Amniotic stem cell (primary cell): Measurements from ENCODE around the gene ZNF618.
A peak's percentile ranks its signal among the peaks of the same experiment; 100 is the strongest.

Source experiments
- DNase-seq: peaks from one replicate; lab custom pipeline; 2025; lab: John Stamatoyannopoulos, UW

The ZNF618 gene

DNA sequence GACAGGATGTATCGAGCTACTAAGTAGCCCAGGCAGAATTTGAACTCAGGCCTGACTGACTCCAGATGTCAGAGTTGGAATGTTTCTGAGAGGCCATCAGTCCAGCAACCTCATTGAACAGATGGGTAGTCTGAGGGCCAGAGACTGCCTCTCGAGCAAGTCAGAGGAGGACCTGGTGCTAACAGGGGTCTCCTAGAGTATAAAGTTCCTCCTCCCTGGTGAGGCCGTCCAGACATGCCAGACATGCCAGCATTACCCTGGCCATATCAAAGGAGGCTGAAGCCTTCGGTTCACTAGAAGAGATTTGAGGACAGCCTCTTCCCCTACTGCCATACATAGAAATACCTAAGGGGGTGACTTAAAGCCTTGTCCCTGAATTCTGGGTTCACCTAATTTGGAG lies 81.2 kb downstream of the ZNF618 start:
- DNase-seq = no peak

GRCh38 chr9:113957821-113958341 lies 81.8 kb downstream of the ZNF618 start:
- DNase-seq = peak; percentile 86

DNA sequence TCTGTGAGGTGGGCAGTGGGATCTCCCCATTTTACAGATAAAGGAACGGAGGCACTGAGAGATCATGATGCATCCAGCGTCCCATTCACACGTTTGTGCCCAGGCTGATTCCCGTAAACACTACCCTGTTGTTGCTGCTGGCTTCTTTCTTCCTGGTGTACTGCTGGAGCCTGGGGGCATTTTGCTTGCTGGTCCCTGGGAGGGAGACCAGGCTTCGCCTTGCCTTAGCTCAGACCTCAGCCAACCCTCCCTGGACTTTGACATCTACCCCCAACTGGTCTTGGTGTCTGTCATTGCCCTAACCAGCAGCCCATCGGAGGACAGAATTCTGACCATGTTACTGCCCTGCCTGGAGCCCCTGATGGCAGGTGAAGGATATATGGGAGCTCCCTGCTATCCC lies 82.4 kb downstream of the ZNF618 start:
- no peak for DNase-seq

DNA sequence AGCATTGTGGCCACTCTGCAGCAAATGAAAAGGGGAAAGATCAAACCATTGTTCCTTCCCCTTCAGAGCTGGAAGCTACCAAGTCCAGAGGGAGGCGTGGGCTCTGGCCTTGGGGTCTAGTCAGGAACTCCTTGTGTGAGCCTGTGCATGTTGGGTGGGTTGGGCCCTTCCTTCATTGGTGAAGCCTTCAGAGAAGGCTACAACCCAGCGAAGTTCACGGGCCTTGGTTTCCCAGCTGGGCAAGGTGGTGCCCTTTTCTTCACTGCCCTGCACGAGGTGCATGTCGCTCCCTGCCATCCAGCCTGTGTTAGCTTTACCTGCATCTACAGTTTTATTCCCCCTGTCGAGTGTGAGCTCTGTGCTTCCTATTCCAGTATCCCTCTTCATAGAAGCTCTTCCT lies 84.7 kb downstream of the ZNF618 start:
- DNase-seq = no peak

GRCh38 chr9:113962396-113962795 lies 86.3 kb downstream of the ZNF618 start:
- DNase-seq = no peak

DNA sequence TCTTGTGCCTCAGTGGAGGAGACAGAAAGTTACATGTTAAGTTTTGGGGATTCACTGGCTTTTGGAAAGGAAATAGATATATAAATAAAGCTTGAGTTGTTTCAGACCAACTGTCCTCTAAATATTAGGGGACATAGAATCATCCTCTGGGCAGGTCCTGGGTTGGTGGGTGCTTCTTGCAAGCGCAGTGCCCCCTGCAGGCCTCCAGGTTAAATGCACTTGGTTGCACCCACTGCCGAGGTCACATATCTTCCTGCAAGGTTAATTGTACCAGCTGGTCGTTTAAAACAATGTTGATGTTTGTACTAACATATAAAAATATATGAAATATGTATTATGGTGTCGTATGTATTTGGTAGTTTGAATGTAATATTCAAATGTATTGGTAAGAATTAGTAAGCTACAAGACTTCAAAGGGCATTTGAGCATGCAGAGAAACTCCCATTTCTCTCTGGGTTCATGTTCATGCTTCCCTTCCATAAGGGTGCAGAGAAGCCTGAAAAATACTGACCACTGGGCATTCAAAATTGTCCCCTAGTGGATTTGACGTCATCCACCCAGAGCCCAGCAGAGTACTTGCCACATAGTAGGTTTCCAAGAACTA lies 87.0 kb downstream of the ZNF618 start:
- DNase-seq = peak; percentile 15

DNA sequence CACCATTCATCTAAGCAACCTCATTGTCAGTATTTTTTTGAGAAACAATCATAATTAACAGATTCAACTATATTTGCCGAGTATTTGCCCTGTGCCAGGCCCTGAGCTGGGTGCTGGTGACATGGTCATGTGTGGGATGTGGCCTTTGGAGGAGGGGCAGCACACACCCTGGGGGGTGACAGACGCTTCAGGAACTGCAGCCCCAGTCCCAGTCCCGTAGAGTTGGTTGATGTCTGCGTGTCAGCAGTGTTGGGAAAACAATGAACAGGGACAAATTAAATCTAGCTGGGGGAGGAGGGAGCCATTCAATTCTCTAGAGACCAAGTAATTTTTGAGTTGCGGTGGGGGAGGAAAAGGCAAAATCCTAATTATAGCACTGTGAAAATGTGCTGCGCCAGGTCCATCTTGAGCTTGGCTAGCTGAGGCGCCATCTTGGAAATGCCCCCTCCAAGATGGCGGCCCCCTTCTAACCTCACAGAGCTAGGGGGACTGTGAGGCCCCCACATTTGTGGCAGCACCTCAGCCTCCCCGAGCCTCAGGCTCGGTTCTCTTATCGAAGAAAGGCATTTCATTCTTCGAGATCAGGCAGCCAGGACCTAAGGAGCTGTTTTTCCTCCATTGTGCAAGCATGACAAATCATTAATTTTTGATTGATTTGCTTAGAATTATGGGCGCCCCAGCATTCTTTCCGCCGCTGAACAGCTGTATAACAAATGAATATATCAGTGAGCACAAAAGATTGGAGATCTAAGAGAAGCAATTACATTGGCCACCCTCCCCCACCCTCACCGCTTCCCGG lies 87.8 kb downstream of the ZNF618 start:
- DNase-seq = no peak

DNA sequence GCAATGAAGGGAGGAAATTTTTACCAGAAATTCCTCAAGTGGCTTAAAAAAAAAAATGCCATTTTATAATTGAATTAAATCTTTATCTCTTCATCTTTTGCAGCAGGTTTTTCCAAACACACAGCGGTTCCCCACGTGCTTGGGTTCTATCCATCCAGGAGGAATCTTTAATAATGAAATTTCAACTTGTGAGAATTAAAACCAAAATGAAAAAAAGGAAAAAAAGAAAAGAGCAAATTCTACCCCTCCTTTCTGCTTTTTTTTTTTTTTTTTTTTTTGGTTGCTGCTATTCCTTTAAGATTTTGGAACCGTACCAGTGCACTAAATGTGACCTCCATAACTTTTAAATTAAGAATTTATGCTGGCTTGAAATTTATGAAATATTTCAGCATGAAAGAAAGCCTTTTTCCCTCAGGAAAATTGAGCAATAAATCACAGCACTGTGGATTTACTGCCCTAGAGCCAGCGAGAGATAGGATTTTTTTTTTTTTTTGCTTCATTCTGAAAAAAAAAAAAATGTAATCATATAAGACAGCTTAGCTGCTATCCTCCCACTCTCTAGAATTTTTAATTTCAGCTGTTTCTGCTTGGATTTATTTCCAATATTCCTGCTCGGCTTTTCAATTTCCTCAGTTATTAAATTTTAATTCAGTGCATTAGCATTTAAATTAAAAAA lies 88.5 kb downstream of the ZNF618 start:
- DNase-seq = no peak

GRCh38 chr9:113966394-113966793 lies 90.3 kb downstream of the ZNF618 start:
- no peak for DNase-seq

DNA sequence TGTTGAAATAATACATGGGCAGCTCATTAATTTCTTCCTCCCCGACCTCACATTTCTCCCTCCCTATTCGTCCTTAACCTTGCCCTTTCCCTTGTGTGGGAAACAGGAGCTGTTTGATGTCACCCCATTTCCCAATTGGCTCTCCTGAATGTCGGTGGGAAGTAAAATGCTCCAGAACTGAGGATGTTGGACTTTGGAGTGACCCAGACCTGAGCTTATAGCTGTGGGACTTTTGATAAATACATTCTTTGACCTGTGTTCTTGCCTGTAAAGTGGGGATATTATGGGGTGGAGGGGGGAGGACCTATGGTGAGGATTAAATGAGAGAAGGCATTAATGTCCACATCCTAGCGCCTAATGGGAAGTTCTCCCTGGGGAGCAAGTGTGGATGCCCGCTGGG lies 91.3 kb downstream of the ZNF618 start:
- no peak for DNase-seq

- no peak for DNase-seq
These were observed 93.2 kb downstream of the ZNF618 start for GRCh38 chr9:113969343-113969742.

DNA sequence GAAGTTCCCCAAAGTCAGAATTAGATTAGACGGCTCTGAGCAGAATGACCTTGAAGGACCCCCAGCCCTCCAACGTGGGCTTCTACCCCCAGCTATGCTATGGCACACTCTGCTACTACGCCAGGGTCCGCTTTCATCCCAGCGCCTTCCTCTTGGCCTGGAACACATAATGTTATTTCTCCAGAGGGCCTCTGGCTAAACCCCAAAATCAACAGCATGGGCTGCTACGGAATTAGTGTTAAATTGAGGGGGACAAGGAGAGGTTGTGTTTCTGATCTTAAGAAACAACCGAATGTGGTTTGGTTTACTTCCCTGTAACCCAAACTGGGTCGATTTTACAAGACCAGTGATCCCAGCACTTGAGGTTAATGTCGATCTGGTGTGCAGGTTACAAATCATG lies 97.1 kb downstream of the ZNF618 start:
- no peak for DNase-seq

GRCh38 chr9:113973963-113974413 lies 97.9 kb downstream of the ZNF618 start:
- peak; percentile 19 for DNase-seq

DNA sequence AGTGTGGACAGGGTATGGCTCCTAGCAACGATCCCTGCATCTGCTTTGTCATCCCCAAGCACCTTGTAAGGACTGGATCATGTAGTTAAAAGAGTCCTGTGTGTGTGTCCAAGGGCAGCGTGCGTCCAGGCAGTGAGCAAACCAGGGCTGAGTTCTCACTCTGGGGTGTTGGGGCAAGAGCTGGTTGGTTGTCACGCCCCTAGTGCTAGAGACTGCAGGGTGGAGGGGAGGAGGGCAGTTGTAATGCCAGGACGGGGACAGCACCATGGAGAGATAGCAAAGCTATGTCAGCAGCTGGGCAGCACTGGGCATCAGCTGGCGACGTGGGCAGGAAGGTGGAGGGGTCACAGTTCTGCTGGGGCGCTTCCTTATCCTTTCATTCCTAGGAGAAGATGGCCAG lies 100.8 kb downstream of the ZNF618 start:
- no peak for DNase-seq

GRCh38 chr9:113978725-113979342 lies 102.7 kb downstream of the ZNF618 start:
- no peak for DNase-seq

DNA sequence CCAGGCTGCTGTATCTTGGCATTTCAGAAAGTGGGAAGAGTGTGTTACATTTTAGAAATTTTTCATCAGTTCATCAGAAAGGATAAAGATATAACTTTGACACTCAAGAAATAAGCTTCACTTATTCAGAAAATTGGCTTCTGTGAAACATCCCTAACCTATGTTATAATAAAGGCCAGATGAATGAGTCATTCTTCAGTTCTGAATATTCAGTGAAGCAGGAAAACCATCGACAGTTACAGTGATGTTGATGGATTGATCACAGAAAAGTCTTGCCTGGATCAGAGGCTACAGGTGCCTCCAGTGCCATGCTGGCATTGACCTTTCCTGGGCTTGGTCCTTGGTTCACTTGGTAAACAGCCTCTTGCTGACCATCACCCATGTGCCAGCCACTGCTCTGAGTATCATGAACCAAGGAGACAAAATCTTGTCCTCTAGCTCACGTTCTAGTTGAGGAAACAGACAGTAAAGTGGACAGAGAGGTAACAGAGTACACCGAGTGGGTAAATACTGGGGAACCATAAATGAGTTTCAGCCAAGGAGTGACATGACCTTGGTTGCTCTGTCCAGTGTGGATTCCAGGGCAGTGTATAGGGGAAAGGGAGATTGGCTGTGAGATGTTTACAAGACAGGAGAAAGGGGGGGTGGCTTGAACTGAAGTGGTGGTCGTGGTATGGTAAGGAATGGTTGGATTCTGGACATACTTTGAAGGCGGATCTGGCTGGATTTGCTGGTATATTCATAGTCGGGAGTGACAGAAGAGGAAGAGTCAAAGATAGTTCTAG lies 103.4 kb downstream of the ZNF618 start:
- peak; percentile 15 for DNase-seq

DNA sequence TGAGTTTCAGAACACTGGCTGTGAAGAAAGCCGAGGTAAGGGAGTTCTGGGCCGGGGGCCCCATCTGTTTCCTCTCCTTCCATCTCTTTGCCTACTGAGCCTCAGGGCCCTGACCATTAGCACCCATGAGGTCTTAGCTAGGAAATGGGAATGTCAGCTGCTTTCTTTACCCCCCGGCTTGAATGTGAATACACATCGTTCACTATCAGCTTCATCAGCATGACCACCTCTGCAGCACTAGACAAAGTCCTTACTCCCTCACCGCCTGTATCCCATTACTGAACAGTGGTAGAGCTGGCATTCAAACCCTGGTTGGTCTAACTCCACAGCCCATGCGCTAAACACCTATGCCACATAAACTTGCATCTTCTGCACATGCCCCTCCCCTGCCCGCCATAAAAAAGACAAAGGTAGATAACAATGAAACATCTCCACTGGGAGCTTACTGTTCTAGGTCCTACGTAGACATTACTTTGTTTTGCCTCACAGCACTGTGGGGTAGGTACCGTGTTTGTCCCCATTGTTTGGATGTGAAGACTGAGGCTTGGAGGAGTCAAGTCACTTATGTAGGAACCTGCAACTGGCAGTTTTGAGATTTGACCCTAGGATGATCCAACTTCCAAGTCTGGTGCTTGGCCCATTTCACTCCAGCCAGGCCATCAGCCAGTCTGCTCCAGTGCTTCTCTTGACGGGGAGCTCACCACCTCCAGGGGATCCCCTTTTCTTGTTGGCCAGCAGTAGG lies 108.7 kb downstream of the ZNF618 start:
- no peak for DNase-seq

DNA sequence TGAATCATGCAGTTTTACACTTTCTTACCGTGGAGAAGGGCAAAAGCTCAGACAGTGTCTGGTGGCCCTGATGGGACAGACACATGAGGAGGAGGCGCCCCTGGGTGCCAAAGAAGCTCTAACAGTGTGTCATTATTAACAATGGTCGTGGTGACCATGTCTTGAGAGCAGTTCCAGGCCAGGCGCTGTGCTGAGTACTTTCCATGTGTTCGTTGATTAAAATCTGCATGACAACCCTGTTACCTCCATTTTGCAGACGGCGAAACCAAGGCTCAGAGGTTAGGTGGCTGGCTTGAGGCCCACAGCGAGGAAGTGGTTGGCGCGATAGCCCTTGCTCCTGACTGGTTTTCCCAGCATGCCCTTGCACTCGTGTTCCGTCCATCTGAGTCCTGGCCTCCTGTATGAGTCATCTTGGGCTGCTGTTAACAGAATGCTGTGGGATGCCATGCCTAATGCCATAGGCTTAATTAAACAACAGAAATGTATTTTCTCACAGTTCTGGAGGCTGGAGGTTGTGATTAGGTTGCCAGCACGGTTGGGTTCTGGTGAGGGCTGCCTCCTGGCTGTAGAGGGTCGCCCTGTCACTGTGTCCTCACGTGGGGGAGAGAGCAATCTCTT lies 110.0 kb downstream of the ZNF618 start:
- no peak for DNase-seq

- DNase-seq = no peak
These were observed 110.8 kb downstream of the ZNF618 start for GRCh38 chr9:113986931-113987330.

DNA sequence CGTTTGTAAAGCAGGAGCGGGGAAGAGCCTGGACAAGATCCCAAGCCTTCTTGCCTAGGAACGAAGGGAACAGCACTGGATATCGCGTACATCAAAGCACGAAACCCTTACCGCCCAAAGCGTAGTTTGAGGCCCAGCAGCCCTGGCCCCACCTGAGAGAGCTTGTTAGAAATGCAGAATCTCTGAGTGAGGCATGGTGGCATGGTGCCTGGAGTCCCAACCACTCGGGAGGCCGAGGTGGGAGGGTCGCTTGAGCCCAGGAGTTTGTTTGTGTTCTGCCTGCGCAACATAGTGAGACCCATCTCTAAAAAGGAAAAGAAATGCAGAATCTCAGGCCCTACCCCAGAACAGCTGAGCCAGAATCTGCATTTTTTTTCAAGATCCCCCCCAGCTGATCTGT lies 111.4 kb downstream of the ZNF618 start:
- DNase-seq = no peak
